H1 (cell line): ENCODE measurements around the gene UNC119. TPM values are rescaled to one million over a fixed set of nuclear protein-coding genes. Genes with fewer than 3 reads are reported as not detected.

ENCODE experiments used
- BRCA1 ChIP-seq: IDR thresholded peaks from 2 replicates; pipeline ENCODE4 v1.6.1; 2012; ENCODE audit warnings: low read depth, low read length, improper control_type of control experiment
- CEBPB ChIP-seq: IDR thresholded peaks from 2 replicates; pipeline ENCODE4 v1.6.1; 2012; ENCODE audit warnings: low read depth, low read length
- KDM1A ChIP-seq: fragments of 200-600, 300-600 bp; sonication (generic); IDR thresholded peaks from 2 replicates; pipeline ENCODE4 v1.7.1; 2016; ENCODE audit warnings: mild to moderate bottlenecking, low read length, borderline replicate concordance
- KDM5A ChIP-seq: fragments of 200-600 bp; IDR thresholded peaks from 2 replicates; pipeline ENCODE4 v1.7.1; 2012; ENCODE audit warnings: mild to moderate bottlenecking, low read length, inconsistent platforms, mixed read lengths
- PHF8 ChIP-seq: fragments of 200-600 bp; sonication (generic); conservative IDR thresholded peaks from 2 replicates; pipeline ENCODE4 v1.7.1; 2012; ENCODE audit warnings: low read depth, mild to moderate bottlenecking, inconsistent platforms, low read length, moderate library complexity
- POLR2A ChIP-seq, 2 experiments: IDR thresholded peaks; 1 replicate in 1 of 2; 2 replicates in 1 of 2; pipeline ENCODE4 v1.6.1; 2011; ENCODE audit warnings: low read depth in 2 of 2, low read length in 2 of 2, mild to moderate bottlenecking in 2 of 2; ENCODE audit errors: control extremely low read depth in 1 of 2
- RBBP5 ChIP-seq: IDR thresholded peaks from 2 replicates; pipeline ENCODE4 v1.7.1; 2012; ENCODE audit warnings: low read depth, mild to moderate bottlenecking, inconsistent platforms, low read length, moderate library complexity, borderline replicate concordance
- TBP ChIP-seq: IDR thresholded peaks from 2 replicates; pipeline ENCODE4 v1.6.1; 2011; ENCODE audit warnings: low read depth, low read length, improper control_type of control experiment
- YY1 ChIP-seq: IDR thresholded peaks from 2 replicates; pipeline ENCODE4 v1.6.1; 2011; ENCODE audit warnings: low read depth, mild to moderate bottlenecking, low read length
- ZNF274 ChIP-seq: IDR thresholded peaks from 2 replicates; pipeline ENCODE4 v1.7.0; 2012; ENCODE audit warnings: low read length, borderline replicate concordance; ENCODE audit errors: extremely low read depth
- polyA plus RNA-seq, 7 experiments: library from polyadenylated mRNA; depleted of rRNA in 3 of 7; stranded (reverse) in 5 of 7; unstranded in 2 of 7; fragments of >200 nt in 5 of 7; fragments of 200-250 nt in 2 of 7; gene quantifications; 1 replicate in 5 of 7; 2 replicates in 1 of 7; 4 replicates in 1 of 7; pipeline versions ENCODE4 v1.2.1 to v1.2.3, GENCODE V29; 2011 to 2013; ENCODE audit warnings: missing spikeins in 2 of 7, mixed read lengths in 2 of 7
- total RNA-seq: library from RNA; stranded (reverse); fragmentation: NEBNext Ultra II Directional; extraction: Animal tissue kit (Norgen Biotek cat#: 25700); gene quantifications from 2 replicates; pipeline ENCODE4 v1.2.1, GENCODE V29; 2021
- TF ChIP-seq, protein P1 (sequence below): IDR thresholded peaks from 2 replicates; pipeline ENCODE4 v1.6.1; 2012; ENCODE audit warnings: low read length, inconsistent platforms
- TF ChIP-seq, protein P2 (sequence below): IDR thresholded peaks from 2 replicates; pipeline ENCODE4 v1.6.1; 2012; ENCODE audit warnings: inconsistent platforms
- TF ChIP-seq, protein P3 (sequence below), 3 experiments: IDR thresholded peaks; 1 replicate in 2 of 3; 2 replicates in 1 of 3; pipeline versions ENCODE4 v1.5.1 to v1.6.1; 2011; ENCODE audit warnings: low read length in 3 of 3, mild to moderate bottlenecking in 3 of 3, inconsistent platforms in 2 of 3, low read depth in 1 of 3, moderate library complexity in 1 of 3; ENCODE audit not compliant: insufficient read depth in 1 of 3; ENCODE audit errors: control extremely low read depth in 1 of 3

The UNC119 gene
- total and polyA plus RNA-seq, 2 of the 8 experiments (the other 6 are each of a cell fraction or from before 2014, with no cell fraction given), result 43.5 to 94.4 TPM

DNA sequence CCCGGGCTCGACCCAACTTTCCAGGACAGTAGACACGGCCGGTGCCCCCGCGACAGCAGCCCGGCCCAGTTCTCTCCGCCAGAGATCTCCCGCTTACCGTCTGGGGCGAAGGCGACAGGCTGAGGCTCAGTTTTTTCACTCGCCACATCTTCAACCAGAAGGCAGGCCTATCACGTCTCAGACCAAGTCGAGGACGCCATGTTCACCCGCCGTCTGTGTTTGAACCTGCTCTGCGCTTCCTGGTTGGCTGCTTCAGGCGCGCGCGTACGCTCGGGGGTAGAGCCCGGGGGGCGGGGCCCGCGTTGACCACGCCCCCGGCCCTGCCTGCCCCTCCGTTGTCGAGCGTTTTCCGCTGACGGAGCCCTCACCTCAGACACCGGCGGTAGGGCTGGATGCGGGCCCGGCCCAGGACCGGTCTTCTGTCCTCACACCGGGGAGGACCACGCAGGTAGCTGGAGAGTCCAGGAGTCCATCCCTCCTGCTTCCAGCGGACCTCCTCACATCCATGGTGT lies 46.4 kb upstream of the UNC119 start, which contains the start of gene SPAG5 (continued):
- TF ChIP-seq, protein P1, sequence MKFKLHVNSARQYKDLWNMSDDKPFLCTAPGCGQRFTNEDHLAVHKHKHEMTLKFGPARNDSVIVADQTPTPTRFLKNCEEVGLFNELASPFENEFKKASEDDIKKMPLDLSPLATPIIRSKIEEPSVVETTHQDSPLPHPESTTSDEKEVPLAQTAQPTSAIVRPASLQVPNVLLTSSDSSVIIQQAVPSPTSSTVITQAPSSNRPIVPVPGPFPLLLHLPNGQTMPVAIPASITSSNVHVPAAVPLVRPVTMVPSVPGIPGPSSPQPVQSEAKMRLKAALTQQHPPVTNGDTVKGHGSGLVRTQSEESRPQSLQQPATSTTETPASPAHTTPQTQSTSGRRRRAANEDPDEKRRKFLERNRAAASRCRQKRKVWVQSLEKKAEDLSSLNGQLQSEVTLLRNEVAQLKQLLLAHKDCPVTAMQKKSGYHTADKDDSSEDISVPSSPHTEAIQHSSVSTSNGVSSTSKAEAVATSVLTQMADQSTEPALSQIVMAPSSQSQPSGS, result no peak; the same call in 1 of the 2 replicates
- TF ChIP-seq RBBP5 (peak; percentile 44; the same call in 1 of the 2 replicates), KDM5A (peak; percentile 70; the same call in 1 of the 2 replicates), TBP (peak; percentile 76), PHF8 (peak; percentile 92; the same call in 1 of the 2 replicates), POLR2A (IDR thresholded peaks at IDR 0.05; ENCODE audit: control extremely low read depth in 1 of 2, low read depth in 2 of 2, low read length in 2 of 2) (peak; percentile 86 to 92), KDM1A (no peak), YY1 (peak; percentile 92), CEBPB (no peak), ZNF274 (no peak), BRCA1 (no peak)
- TF ChIP-seq, protein P2, sequence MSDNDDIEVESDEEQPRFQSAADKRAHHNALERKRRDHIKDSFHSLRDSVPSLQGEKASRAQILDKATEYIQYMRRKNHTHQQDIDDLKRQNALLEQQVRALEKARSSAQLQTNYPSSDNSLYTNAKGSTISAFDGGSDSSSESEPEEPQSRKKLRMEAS, result peak; percentile 24; the same call in 1 of the 2 replicates
- TF ChIP-seq, protein P3, sequence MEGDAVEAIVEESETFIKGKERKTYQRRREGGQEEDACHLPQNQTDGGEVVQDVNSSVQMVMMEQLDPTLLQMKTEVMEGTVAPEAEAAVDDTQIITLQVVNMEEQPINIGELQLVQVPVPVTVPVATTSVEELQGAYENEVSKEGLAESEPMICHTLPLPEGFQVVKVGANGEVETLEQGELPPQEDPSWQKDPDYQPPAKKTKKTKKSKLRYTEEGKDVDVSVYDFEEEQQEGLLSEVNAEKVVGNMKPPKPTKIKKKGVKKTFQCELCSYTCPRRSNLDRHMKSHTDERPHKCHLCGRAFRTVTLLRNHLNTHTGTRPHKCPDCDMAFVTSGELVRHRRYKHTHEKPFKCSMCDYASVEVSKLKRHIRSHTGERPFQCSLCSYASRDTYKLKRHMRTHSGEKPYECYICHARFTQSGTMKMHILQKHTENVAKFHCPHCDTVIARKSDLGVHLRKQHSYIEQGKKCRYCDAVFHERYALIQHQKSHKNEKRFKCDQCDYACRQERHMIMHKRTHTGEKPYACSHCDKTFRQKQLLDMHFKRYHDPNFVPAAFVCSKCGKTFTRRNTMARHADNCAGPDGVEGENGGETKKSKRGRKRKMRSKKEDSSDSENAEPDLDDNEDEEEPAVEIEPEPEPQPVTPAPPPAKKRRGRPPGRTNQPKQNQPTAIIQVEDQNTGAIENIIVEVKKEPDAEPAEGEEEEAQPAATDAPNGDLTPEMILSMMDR (IDR thresholded peaks at IDR 0.05; ENCODE audit: control extremely low read depth in 1 of 3, insufficient read depth in 1 of 3, low read depth in 1 of 3, low read length in 3 of 3), result 0 out of 4 replicates have a peak, but pooled peaks of 1 of the 3 experiments have one; percentile 17
